Stimulated activated CD8-positive, alpha-beta memory T cell treated with anti-CD3 and anti-CD28 coated beads, Interleukin-4, amount 100 ng/mL, for 4 hours (primary cell): ENCODE measurements around the gene SLC12A2.

Experiments used
- DNase-seq, 2 donors: peaks; one replicate each; pipeline ENCODE4 v3.0.0-alpha.2; 2020; ENCODE audit warnings: low read depth in 2 of 2, low spot score in 1 of 2

Gene SLC12A2

DNA sequence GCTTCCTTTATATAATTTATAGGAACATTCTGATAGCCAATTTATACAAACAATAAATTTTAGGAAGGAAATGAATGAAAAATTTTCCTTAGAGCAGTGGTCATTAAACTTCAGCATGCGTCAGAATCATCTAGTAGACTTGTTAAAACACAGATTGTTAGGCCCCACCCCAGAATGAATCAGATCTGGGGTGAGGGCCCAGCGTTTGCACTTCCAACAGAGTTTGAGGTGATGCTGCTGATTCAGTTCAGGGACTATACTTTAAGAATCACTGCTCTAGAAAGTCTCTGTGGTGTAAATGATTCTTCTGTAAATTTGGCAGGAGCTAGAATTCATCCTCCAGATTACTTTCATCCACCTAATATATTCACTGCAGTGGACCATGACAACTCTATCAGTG, 80.4 kb downstream of the SLC12A2 start:
- DNase-seq, result no peak

DNA sequence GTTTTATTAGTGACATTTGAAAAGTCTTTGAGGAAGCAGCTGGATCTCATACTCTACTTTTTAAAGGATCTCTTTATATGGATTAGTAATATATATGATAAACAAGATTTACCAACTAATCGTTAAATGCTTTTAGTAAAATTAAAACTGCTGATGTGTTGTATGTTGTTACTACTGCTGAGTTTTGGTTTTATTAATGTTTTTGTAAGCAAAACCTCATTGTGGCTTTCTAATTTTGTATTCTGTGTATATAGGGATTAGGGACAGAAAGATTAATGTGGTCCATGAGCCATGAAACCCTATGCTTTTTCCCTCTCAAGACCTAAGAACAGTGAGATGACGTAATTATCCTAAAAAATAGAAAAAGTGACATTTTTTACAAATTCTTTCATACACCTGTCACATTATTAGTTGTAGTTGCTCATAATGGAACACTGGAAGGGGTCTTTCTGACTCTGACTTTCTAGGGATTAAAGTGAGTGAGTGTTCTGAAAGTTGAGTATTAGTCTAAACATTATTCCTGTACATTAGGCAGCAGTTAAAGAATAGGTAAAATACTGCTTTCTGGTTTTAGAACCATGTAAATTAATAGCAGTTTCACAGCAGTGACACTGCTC, 85.9 kb downstream of the SLC12A2 start:
- no peak for DNase-seq

DNA sequence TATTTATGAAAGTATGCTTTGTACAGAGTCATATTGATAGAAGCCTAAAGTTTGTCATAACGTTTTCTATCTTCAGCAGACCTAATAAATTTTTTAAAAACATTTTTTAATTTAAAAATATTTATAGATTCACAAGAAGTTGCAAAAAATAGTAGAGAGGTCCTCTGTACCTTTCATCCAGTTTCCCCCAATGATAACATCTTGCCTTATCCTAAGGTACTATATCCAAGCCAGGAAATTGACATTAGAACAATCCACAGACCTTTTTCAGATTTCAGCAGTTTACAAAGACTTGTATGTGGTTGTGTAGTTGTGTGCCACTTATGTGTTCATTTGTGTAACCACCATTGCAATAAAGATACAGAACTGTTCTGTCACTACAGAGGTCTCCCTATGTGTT, 88.5 kb downstream of the SLC12A2 start:
- no peak for DNase-seq

DNA sequence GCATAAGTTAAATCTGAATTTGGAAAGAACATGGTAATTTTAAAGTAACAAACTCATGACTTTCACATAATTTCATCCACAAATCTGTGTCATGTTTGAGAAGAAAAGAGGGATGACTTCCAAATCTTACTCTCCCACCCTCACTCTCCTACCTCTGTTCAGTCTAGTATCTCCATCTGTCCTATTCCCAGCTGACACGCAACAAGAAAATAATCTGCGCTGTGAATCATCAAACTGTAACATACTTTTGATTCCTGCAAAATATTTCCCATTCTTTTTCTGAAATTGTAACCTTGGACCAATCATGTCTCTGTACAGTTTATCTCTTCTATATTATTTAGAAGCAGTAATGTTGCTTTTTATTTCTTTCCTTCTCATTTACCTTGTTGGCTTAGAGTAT, 91.4 kb downstream of the SLC12A2 start:
- no peak for DNase-seq

DNA sequence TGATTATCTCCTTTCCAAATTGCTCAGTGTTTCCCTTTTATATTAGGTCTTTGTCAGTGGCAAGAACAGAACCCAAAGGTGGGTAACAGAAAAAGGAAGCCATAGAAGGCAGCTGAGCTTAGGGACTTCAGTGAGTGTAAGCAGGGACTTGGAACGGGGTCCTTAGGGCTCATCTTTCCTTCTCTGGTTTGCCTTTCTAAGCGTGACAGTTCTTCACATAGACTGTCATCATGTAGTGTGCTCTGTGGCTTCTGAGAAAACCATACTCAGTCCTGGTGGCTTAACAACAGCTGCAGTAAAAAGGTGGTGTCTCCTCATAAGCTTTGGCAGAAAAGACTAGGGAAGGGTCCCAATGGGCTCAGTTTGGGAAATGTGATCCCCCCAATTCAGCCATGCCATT, 108.8 kb downstream of the SLC12A2 start:
- no peak for DNase-seq

DNA sequence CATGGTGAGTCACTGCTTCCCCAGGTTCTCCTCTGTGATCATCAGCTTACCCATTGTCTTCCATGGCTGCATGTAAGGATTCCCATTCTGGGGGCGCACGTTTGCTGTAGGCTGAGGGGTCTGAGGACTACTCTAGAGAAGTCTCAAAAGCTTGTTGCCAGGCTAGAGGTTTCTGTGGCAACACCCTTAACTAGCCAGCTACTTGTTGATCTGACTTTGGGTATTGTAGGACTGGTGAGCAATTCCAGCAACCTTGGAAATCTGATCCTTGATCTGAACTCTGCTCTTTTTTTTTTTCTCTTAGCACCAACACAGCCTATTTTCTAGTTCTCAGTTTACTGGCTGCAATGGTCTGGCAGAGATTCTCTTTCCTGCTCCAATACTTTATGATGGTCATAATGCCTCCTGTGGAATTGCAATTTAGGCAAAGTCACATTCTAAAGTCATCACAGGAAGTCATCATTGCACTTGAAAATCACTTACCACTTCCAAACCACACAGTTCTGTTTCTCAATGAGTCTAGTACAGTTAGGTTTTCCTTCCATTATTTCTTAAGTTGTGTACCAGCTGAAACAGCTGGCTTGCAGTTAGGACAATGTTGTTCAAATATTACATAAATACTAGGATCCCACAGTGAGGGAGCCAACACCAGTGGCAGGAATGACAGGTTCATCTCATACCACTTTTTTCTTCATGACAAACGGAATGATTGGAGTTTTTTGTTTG, 110.3 kb downstream of the SLC12A2 start:
- DNase-seq, result no peak

DNA sequence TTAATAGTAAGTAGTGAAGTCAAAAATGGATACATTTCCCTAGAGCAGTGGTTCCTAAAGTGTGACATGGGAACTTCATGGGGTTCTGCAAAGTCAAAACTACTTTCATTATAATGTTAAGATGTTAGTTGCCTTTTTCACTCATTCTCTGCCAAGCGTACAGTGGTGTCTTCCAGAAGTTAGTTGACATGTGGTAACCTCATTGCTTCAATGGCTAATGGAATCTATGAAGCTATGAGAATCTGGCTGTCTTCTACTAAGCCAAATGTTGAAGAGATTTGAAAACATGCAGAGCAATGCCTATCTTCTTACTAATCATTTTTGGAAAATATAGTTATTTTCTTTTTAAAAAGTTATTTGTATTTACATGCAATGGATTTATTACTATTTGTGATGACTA, 111.8 kb downstream of the SLC12A2 start:
- no peak for DNase-seq

DNA sequence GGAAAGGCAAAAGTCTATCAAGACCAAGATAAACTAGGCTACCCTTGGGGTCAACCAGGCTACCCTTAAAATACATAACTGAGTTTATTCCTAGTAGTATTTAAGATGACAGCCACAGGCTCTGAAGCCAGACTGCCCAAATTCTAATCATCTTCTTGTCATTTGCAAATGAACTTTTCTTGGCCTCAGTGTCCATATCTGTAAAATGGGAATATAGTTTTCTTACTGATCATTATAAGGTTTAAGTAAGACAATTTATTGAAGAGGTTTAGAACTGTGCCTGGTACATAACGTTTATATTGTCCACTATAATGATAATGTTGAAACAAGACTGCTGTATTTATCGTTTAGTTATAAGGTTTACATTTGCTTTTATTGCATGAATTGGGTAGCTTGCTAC, 112.5 kb downstream of the SLC12A2 start:
- DNase-seq, result no peak

DNA sequence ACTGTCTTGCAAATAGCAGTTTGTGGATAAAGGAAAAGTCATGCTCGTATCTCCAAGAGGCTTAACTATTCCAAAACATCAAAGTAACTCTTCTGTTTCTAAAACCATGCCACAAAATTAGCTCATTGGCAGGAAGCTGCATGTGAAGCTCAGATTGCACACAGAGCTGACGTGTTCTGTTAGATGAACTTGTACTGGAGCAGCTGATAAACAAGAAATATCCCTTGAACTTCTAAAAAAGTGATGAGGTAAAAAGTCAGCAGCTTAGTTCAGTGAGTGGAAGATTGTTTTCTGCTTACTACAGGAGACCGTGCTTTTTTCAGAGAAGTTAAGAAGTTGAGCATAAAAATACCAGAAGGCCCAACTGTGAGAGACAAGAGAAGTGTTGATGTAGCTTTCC, 113.2 kb downstream of the SLC12A2 start:
- no peak for DNase-seq

DNA sequence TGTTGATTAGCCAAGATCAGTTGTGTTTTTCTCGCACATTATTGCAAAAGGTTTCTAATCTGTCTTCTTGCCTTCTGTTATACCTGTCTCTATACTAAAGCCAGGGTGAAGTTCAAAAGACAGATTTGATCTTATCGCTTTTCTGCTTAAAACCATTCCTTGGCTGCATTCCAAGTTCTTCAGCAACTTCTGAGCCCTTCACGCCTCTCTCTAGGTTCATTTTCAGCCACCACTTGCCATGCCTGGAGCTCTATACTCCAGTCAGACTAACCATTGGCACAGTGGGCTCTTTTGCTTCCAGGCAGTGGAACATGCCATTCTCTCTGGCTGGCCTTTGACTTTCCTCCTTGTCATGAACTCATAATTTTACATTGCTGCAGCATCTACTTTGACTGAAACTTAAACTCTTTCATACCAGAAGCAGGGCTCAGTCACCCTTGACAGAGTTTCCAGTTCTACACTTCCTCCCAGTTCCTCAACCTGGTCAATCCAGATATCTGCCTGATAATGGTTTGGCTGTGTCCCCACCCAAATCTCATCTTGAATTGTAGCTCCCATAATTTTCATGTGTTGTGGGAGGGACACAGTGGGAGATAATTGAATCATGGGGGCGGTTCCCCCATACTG, 114.4 kb downstream of the SLC12A2 start:
- no peak for DNase-seq

DNA sequence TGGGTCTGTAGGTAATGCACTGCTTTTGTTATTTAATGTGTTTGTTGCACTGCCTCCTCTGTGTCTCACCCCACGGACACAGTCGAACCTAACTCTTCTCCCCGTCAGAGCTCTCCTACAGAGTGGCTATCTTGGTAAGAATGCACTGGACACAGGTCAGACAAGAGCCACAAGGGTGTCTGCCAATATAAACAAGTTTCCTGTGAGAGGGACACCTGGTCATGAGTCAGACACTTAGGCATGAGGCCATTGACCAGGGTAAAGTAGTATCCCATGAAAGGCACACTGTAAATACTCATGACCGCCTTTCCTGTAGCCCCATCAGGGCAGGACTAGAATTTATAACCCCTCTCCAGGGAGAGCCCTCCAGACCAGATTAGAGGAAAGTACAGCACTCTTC, 115.5 kb downstream of the SLC12A2 start:
- no peak for DNase-seq

DNA sequence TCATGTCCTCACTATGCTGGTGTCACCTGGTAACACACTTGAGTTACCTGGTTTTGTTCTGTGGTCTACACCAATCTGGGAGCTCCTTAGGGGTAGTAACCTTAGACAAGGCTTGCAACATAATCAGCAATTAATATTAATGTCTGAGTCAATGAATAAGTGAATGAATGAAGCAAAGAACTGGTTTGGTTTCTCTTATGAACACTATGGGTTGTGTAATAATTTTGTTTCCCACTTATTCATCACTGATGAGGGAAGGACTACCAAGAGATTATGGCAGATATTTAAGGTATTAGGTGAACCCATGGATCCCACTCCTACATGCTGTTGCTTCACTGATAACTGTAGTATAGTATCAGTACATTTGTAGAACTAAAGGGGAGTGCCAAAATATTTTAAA, 116.0 kb downstream of the SLC12A2 start:
- no peak for DNase-seq

DNA sequence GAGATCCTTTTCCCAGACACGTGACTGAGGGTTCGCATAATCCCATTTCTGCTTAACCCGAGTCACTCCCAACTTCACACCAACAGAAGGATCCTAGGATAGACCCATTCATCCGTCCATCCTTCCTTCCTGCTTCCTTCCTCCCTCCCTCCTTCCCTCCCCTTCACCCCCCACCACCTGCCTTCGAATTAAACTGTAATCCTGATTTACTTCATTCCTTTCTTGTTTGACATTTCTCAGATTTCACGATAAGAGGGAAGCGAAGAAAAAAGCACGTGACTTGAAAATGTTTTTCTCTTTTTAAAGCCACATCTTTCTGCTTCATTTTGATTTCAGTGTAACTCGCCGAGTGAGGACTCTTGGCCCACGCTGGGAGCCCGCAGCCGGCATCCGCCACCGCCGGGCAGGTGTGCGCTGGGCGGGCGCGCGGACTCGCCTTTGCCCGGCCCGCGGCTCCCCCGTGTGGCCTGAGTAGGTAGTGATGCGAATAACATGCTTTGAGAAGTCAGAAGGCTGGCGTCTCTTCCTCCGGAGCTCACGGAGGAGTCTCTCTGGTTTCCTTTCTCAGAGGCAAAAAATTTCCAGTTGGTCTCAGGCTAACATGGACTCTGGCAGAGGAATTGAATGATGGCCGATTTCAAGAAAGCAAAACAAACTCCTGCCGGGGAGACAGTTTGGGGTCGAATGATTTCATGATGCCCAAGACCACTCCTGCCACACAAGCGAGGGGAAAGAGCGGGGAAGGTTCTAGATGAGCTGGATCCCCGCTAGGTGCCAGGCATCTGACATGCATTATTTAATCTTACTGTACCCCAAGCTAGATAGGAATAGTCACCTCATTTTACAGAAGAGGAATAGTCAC, 117.7 kb downstream of the SLC12A2 start:
- DNase-seq, result peak; percentile 54 to 73

DNA sequence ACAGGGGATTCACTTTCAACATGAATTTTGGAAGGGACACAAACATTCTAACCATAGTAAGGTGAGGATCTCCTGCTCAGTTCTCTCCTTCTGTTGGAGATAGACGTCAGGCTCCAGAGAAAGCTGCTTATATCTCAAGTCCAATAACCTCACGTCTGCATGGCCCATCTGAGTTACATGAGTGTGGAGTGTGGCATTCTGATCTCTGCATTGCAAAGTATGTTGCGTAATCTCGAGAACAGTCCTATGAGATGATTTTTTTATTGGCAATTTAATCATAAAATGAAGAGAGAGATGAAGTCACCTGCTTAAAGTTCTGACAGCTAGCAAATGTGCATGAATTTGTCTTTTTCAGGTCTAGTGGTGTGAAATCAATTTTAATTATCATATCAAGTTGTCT, 118.8 kb downstream of the SLC12A2 start:
- no peak for DNase-seq

DNA sequence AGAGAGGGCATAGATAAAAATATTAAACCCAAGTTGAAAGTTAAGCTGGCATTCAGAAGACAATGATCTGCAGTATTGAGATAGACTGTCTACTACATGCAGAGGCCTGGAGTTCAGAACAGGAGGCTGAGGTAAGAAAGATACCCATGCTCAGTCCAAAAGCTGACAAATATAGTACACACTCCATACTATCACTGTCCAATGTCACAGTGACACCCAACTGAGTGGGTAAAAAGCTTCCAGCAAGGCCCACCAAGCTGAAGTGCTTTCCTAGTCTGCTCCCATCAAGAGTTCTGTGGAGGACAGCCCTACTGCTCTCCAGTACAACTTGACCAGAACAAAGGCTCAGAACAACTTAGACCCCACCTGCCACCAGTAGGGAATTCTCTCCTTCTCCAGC, 124.9 kb downstream of the SLC12A2 start:
- DNase-seq, result no peak

DNA sequence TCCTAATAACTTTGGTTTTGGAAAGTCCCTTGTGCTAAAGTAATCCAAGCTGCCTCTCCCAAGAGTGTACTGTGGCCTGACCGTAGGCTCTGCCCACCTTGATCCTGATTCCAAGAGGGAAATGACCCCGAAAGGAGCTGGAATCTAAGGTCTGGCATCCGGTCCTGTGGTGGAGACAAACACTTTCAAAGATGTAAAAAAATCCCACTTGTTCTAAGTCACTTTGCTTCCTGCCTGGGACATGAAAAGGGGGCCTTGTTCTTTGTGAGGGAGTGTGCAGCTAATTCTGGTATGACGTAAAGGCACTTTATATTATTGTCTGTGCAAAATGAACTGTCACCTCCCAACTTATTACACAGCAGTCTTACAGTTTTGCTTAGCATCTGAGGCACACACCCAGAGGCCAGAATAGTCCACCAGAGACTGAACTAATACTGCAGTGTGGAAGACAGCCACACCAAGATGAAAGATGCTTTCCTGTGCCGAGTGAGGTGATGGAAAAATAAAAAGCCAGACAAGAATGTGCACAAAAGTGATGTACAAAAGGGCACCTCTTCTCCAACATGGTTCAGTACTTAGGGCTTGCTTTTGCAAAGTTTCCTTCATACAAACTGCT, 128.7 kb downstream of the SLC12A2 start:
- no peak for DNase-seq

DNA sequence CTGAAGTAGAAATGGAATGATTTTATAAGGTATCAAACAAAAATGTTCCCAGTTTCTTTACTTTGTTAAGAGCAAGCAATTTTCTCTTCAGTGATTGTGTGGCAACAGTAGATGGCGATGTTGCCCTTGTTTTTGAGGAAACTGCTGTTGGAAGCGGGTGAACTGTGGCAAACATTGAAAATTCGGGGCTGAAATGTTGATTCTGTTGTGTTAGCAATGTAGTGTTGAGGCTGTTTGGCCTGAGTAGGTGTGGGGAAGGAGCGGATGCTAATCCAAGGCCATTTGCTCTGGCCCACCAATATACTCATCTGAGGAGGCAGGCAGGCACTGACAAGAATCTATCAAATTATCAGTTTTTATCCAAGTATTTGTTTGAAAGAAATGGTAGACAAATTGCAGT, 129.8 kb downstream of the SLC12A2 start:
- no peak for DNase-seq

DNA sequence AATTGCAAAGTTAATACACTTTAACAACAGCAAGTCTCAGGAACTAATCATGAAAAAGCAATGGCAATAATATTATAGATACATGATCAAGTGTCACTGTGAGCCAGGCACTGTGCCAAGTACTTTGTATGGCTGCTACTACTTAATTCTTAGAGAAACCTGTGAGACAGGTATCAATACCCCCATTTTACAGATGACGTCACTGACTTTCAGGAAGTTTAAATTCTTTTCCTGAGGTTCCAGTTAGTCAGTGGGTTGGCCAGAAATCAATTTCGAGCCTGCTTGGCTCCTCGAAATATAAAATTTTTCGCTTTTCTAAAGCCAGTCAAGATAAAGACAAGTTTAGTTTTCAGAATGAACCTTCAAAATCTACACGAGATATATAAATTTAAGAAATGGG, 130.3 kb downstream of the SLC12A2 start:
- no peak for DNase-seq

DNA sequence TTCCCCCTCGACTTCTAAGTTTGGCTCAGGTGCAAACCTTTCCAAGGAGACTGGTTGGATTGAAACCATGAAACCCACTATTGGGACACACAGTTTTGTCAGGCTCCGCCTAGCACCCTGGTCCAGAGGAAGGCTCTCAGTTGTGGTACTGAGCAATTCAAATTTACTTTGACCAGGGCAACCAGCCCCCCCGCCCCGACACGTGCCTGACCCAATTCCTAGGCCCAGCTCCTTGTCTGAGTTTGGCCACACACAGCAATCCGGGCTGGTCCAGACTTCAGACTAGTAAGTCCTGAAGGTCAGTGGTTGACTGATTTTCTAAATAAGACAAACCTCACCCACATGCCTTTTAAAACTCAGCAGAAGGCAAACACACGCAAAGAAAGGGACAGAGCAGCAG, 132.7 kb downstream of the SLC12A2 start:
- no peak for DNase-seq

DNA sequence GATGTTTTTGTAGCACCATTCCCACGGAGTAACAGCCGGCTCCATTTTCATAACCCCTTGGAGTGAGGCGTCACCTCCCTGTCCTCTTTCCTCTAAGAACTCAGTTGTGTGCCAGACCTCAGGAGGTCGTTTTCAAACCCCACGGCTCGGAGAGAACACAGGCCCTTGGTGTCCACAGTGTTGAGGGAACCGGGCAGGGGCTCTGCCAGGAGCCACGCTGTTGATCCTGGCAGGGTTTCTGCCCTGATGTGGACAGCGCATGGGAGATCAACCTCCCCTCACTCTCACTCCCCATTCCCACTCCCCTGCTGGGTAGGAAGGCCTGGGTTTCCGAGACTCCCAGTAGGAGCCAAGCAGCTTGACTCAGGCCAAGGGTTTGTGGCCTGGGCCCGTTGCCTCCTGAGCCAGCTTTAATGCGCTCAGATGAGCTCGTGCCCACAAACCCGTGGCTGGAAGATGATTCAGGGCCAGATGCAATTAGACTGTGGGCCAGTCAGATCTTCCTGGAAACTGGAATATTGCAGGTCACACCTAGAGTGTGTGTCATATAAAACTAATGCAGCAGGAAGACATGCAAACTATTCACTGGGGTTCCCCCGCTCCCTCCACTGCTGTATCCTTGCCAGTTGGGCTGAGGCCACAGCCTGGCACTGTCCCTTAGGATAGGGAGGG, 133.4 kb downstream of the SLC12A2 start:
- no peak for DNase-seq

DNA sequence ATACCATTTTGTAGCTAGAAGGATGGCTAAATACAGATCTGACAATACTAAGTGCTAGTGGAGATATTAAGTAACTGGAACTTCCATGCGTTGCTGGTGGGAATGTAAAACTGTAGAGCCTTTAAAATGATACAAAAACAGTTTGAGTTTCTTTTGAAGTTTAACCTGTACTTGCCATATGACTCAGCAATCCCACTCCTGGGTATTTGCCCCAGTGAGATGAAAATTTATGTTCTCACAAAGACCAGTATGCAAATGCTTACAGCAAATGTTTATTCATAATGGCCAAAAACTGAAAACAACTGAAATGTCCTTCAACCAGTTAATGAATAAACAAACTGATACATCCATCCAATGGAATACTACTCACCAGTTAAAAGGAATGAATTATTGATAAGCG, 137.3 kb downstream of the SLC12A2 start:
- no peak for DNase-seq
